Measurements from ENCODE around the gene SOD1. TPM values are rescaled to one million over a fixed set of nuclear protein-coding genes. Genes with fewer than 3 reads are reported as not detected.

The SOD1 gene
- total and polyA plus RNA-seq, 2 of the 13 experiments (the other 11 are each of a cell fraction or from before 2014, with no cell fraction given), result 317 to 537 TPM

DNA sequence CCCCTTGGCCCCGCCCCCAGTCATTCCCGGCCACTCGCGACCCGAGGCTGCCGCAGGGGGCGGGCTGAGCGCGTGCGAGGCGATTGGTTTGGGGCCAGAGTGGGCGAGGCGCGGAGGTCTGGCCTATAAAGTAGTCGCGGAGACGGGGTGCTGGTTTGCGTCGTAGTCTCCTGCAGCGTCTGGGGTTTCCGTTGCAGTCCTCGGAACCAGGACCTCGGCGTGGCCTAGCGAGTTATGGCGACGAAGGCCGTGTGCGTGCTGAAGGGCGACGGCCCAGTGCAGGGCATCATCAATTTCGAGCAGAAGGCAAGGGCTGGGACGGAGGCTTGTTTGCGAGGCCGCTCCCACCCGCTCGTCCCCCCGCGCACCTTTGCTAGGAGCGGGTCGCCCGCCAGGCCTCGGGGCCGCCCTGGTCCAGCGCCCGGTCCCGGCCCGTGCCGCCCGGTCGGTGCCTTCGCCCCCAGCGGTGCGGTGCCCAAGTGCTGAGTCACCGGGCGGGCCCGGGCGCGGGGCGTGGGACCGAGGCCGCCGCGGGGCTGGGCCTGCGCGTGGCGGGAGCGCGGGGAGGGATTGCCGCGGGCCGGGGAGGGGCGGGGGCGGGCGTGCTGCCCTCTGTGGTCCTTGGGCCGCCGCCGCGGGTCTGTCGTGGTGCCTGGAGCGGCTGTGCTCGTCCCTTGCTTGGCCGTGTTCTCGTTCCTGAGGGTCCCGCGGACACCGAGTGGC, at the start of gene SOD1 (continued):
- TF ChIP-seq, protein P1, sequence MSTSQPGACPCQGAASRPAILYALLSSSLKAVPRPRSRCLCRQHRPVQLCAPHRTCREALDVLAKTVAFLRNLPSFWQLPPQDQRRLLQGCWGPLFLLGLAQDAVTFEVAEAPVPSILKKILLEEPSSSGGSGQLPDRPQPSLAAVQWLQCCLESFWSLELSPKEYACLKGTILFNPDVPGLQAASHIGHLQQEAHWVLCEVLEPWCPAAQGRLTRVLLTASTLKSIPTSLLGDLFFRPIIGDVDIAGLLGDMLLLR (CRISPR knock-in tag; IDR thresholded peaks at IDR 0.05), result peak; percentile 75; the same call in 1 of the 2 replicates
- TF ChIP-seq, protein P2, sequence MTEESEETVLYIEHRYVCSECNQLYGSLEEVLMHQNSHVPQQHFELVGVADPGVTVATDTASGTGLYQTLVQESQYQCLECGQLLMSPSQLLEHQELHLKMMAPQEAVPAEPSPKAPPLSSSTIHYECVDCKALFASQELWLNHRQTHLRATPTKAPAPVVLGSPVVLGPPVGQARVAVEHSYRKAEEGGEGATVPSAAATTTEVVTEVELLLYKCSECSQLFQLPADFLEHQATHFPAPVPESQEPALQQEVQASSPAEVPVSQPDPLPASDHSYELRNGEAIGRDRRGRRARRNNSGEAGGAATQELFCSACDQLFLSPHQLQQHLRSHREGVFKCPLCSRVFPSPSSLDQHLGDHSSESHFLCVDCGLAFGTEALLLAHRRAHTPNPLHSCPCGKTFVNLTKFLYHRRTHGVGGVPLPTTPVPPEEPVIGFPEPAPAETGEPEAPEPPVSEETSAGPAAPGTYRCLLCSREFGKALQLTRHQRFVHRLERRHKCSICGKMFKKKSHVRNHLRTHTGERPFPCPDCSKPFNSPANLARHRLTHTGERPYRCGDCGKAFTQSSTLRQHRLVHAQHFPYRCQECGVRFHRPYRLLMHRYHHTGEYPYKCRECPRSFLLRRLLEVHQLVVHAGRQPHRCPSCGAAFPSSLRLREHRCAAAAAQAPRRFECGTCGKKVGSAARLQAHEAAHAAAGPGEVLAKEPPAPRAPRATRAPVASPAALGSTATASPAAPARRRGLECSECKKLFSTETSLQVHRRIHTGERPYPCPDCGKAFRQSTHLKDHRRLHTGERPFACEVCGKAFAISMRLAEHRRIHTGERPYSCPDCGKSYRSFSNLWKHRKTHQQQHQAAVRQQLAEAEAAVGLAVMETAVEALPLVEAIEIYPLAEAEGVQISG (CRISPR knock-in tag; IDR thresholded peaks at IDR 0.05), result peak; percentile 81
- TF ChIP-seq GZF1 (CRISPR knock-in tag; IDR thresholded peaks at IDR 0.05) (peak; percentile 84; the same call in 1 of the 2 replicates), GATA4 (IDR thresholded peaks at IDR 0.05; ENCODE audit: borderline replicate concordance, low read depth) (peak; percentile 81; the same call in 1 of the 2 replicates), MAFK (conservative IDR thresholded peaks at IDR 0.05 in 1 of 2, IDR thresholded peaks at IDR 0.05 in 1 of 2; ENCODE audit: low read length in 2 of 2) (no peak), JUNB (CRISPR knock-in tag; IDR thresholded peaks at IDR 0.05; ENCODE audit: borderline replicate concordance) (peak; percentile 65; the same call in 1 of the 2 replicates), BRCA1 (CRISPR knock-in tag; IDR thresholded peaks at IDR 0.05) (peak; percentile 92), RCOR2 (CRISPR knock-in tag; IDR thresholded peaks at IDR 0.05) (no peak), DPF2 (CRISPR knock-in tag; IDR thresholded peaks at IDR 0.05; ENCODE audit: borderline replicate concordance, low read depth) (no peak), ZNF20 (CRISPR knock-in tag; IDR thresholded peaks at IDR 0.05) (no peak), ESRRA (CRISPR knock-in tag; IDR thresholded peaks at IDR 0.05; ENCODE audit: low read depth) (no peak; the same call in 1 of the 2 replicates), ZFYVE20 (CRISPR knock-in tag; IDR thresholded peaks at IDR 0.05; ENCODE audit: borderline replicate concordance, low read depth) (0 out of 2 replicates have a peak, but pooled peaks have one; percentile 76), ZNF572 (CRISPR knock-in tag; IDR thresholded peaks at IDR 0.05) (no peak), NR2C2 (CRISPR knock-in tag; IDR thresholded peaks at IDR 0.05; ENCODE audit: borderline replicate concordance) (no peak; the same call in 1 of the 2 replicates), GABPB1 (CRISPR knock-in tag; IDR thresholded peaks at IDR 0.05) (peak; percentile 81)
- TF ChIP-seq, protein P3, sequence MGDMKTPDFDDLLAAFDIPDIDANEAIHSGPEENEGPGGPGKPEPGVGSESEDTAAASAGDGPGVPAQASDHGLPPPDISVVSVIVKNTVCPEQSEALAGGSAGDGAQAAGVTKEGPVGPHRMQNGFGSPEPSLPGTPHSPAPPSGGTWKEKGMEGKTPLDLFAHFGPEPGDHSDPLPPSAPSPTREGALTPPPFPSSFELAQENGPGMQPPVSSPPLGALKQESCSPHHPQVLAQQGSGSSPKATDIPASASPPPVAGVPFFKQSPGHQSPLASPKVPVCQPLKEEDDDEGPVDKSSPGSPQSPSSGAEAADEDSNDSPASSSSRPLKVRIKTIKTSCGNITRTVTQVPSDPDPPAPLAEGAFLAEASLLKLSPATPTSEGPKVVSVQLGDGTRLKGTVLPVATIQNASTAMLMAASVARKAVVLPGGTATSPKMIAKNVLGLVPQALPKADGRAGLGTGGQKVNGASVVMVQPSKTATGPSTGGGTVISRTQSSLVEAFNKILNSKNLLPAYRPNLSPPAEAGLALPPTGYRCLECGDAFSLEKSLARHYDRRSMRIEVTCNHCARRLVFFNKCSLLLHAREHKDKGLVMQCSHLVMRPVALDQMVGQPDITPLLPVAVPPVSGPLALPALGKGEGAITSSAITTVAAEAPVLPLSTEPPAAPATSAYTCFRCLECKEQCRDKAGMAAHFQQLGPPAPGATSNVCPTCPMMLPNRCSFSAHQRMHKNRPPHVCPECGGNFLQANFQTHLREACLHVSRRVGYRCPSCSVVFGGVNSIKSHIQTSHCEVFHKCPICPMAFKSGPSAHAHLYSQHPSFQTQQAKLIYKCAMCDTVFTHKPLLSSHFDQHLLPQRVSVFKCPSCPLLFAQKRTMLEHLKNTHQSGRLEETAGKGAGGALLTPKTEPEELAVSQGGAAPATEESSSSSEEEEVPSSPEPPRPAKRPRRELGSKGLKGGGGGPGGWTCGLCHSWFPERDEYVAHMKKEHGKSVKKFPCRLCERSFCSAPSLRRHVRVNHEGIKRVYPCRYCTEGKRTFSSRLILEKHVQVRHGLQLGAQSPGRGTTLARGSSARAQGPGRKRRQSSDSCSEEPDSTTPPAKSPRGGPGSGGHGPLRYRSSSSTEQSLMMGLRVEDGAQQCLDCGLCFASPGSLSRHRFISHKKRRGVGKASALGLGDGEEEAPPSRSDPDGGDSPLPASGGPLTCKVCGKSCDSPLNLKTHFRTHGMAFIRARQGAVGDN (CRISPR knock-in tag; IDR thresholded peaks at IDR 0.05), result peak; percentile 93
- TF ChIP-seq, protein P4, sequence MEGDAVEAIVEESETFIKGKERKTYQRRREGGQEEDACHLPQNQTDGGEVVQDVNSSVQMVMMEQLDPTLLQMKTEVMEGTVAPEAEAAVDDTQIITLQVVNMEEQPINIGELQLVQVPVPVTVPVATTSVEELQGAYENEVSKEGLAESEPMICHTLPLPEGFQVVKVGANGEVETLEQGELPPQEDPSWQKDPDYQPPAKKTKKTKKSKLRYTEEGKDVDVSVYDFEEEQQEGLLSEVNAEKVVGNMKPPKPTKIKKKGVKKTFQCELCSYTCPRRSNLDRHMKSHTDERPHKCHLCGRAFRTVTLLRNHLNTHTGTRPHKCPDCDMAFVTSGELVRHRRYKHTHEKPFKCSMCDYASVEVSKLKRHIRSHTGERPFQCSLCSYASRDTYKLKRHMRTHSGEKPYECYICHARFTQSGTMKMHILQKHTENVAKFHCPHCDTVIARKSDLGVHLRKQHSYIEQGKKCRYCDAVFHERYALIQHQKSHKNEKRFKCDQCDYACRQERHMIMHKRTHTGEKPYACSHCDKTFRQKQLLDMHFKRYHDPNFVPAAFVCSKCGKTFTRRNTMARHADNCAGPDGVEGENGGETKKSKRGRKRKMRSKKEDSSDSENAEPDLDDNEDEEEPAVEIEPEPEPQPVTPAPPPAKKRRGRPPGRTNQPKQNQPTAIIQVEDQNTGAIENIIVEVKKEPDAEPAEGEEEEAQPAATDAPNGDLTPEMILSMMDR (CRISPR knock-in tag; IDR thresholded peaks at IDR 0.05), result peak; percentile 15; the same call in 1 of the 2 replicates
